ENCODE results near the gene TAS2R38. TPM values are rescaled to one million over a fixed set of nuclear protein-coding genes. Genes with fewer than 3 reads are reported as not detected.

TAS2R38 gene
- total RNA-seq, 1 experiment from 2014 or later: not detected

- BruUV-seq (replicated peaks): no TSS peak
- CTCF ChIA-PET: no interaction called here
- Mint-ChIP-seq H3K27me3 (ENCODE audit: insufficient read depth, unreplicated experiment) (no peaks in the 10 kb centered on the region), H3K9me3 (ENCODE audit: unreplicated experiment) (peaks cover 19% of the 10 kb centered on the region), H3K36me3 (ENCODE audit: insufficient read depth, unreplicated experiment) (no peaks in the 10 kb centered on the region), H3K27ac (ENCODE audit: unreplicated experiment) (no peak overlapping the region), H3K4me3 (ENCODE audit: unreplicated experiment) (no peak overlapping the region), H3K4me1 (ENCODE audit: low read depth, unreplicated experiment) (peaks cover 12% of the 10 kb centered on the region)
- no peak overlapping the region for H3K4me3 ChIP-seq (ENCODE audit: low read depth, low read length)
- no peaks in the 10 kb centered on the region for H3K36me3 ChIP-seq (ENCODE audit: control insufficient read depth, insufficient read depth, low read length)
- intact Hi-C loops (cut with micrococcal nuclease; ENCODE audit: unreplicated experiment): no loop called here
- peaks cover 17% of the 10 kb centered on the region for H3K4me1 ChIP-seq
- TF ChIP-seq CTCF (IDR thresholded peaks at IDR 0.05; ENCODE audit: insufficient read depth in 1 of 2, low read depth in 1 of 2, low read length in 1 of 2, severe bottlenecking in 1 of 2, unreplicated experiment in 1 of 2): no peak
- POLR2A ChIA-PET: no interaction called here
- no peak for DNase-seq
- no peaks in the 10 kb centered on the region for H3K27me3 ChIP-seq (replicated peaks; ENCODE audit: control insufficient read depth, insufficient read depth, low read length)
- H3K9me3 ChIP-seq: no peaks in the 10 kb centered on the region
These were observed 26.7 kb upstream of the TAS2R38 start for GRCh38 chr7:142000244-142000643.

GRCh38 chr7:141999058-141999623 is 25.6 kb upstream of the TAS2R38 start:
- Mint-ChIP-seq H3K4me3 (ENCODE audit: unreplicated experiment) (no peak overlapping the region), H3K9me3 (ENCODE audit: unreplicated experiment) (peaks cover 19% of the 10 kb centered on the region), H3K4me1 (ENCODE audit: low read depth, unreplicated experiment) (peaks cover 21% of the 10 kb centered on the region), H3K36me3 (ENCODE audit: insufficient read depth, unreplicated experiment) (no peaks in the 10 kb centered on the region), H3K27ac (ENCODE audit: unreplicated experiment) (no peak overlapping the region), H3K27me3 (ENCODE audit: insufficient read depth, unreplicated experiment) (no peaks in the 10 kb centered on the region)
- Histone ChIP-seq H3K4me1 (peaks cover 22% of the 10 kb centered on the region), H3K4me3 (ENCODE audit: low read depth, low read length) (no peak overlapping the region), H3K9me3 (no peaks in the 10 kb centered on the region), H3K27me3 (replicated peaks; ENCODE audit: control insufficient read depth, insufficient read depth, low read length) (no peaks in the 10 kb centered on the region), H3K36me3 (ENCODE audit: control insufficient read depth, insufficient read depth, low read length) (no peaks in the 10 kb centered on the region)
- ChIA-PET CTCF (interaction anchor here (0.7 kb wide), 1 partner anchor 23 kb away, joined by 4 read pairs; no protein-coding TSS in a partner anchor), POLR2A (no interaction called here)
- BruUV-seq (replicated peaks): no TSS peak
- intact Hi-C loops (cut with micrococcal nuclease; ENCODE audit: unreplicated experiment): loop anchor here (5.0 kb wide), 1 partner anchor 98 kb away; no protein-coding TSS in a partner anchor
- TF ChIP-seq CTCF (IDR thresholded peaks at IDR 0.05; ENCODE audit: insufficient read depth in 1 of 2, low read depth in 1 of 2, low read length in 1 of 2, severe bottlenecking in 1 of 2, unreplicated experiment in 1 of 2): no peak
- peak in 1 of 2 experiments; percentile 35 for DNase-seq

GRCh38 chr7:141993354-141993753 is 19.8 kb upstream of the TAS2R38 start:
- Histone ChIP-seq H3K4me1 (0 out of 2 replicates have a peak, but pooled peaks cover 4% of the 10 kb centered on the region), H3K36me3 (ENCODE audit: control insufficient read depth, insufficient read depth, low read length) (no peaks in the 10 kb centered on the region), H3K27me3 (replicated peaks; ENCODE audit: control insufficient read depth, insufficient read depth, low read length) (no peaks in the 10 kb centered on the region), H3K4me3 (ENCODE audit: low read depth, low read length) (no peak overlapping the region), H3K9me3 (no peaks in the 10 kb centered on the region)
- H3K4me1 Mint-ChIP-seq (ENCODE audit: low read depth, unreplicated experiment): peaks cover 17% of the 10 kb centered on the region
- H3K27me3 Mint-ChIP-seq (ENCODE audit: insufficient read depth, unreplicated experiment): no peaks in the 10 kb centered on the region
- no peak overlapping the region for H3K27ac Mint-ChIP-seq (ENCODE audit: unreplicated experiment)
- no peaks in the 10 kb centered on the region for H3K36me3 Mint-ChIP-seq (ENCODE audit: insufficient read depth, unreplicated experiment)
- TF ChIP-seq CTCF (IDR thresholded peaks at IDR 0.05; ENCODE audit: insufficient read depth in 1 of 2, low read depth in 1 of 2, low read length in 1 of 2, severe bottlenecking in 1 of 2, unreplicated experiment in 1 of 2): no peak
- peaks cover 19% of the 10 kb centered on the region for H3K9me3 Mint-ChIP-seq (ENCODE audit: unreplicated experiment)
- no TSS peak for BruUV-seq (replicated peaks)
- intact Hi-C loops (cut with micrococcal nuclease; ENCODE audit: unreplicated experiment): no loop called here
- DNase-seq: no peak
- ChIA-PET CTCF (no interaction called here), POLR2A (no interaction called here)
- H3K4me3 Mint-ChIP-seq (ENCODE audit: unreplicated experiment): no peak overlapping the region

Measured in Caco-2 (cell line).